Smooth muscle cell (in vitro differentiated cells): ENCODE results near the gene LRRFIP1. TPM values are rescaled to one million over a fixed set of nuclear protein-coding genes. Genes with fewer than 3 reads are reported as not detected.

Experiments
- DNase-seq: peaks from one replicate; lab custom pipeline; 2025; ENCODE audit not compliant: unreplicated experiment; lab: John Stamatoyannopoulos, UW
- H2AFZ ChIP-seq: fragments of 200-600 bp; sonication (generic); 2 replicates; pipeline ENCODE4 v1.6.0; 2016; ENCODE audit warnings: antibody characterized with exemption, low read depth, mild to moderate bottlenecking
- H3F3A ChIP-seq: fragments of 200-600 bp; sonication (generic); 2 replicates; pipeline ENCODE4 v1.6.0; 2017; ENCODE audit warnings: antibody characterized with exemption, low read depth
- H3K27ac ChIP-seq: fragments of 200-600 bp; sonication (generic); 2 replicates; pipeline ENCODE4 v1.5.1; 2016; ENCODE audit warnings: low read depth, mild to moderate bottlenecking
- H3K27me3 ChIP-seq: fragments of 200-600 bp; sonication (generic); 2 replicates; pipeline ENCODE4 v1.6.1; 2016; ENCODE audit warnings: low read depth, mild to moderate bottlenecking
- H3K36me3 ChIP-seq: fragments of 200-600 bp; sonication (generic); 2 replicates; pipeline ENCODE4 v1.5.1; 2016; ENCODE audit warnings: low read depth
- H3K4me1 ChIP-seq: fragments of 200-600 bp; sonication (generic); 2 replicates; pipeline ENCODE4 v1.5.1; 2016; ENCODE audit warnings: low read depth
- H3K4me2 ChIP-seq: fragments of 200-600 bp; sonication (generic); 2 replicates; pipeline ENCODE4 v1.6.0; 2016; ENCODE audit warnings: mild to moderate bottlenecking
- H3K4me3 ChIP-seq: fragments of 200-600 bp; sonication (generic); 2 replicates; pipeline ENCODE4 v1.5.1; 2016; ENCODE audit warnings: mild to moderate bottlenecking
- H3K79me2 ChIP-seq: fragments of 200-600 bp; sonication (generic); 2 replicates; pipeline ENCODE4 v1.6.0; 2016; ENCODE audit warnings: low read depth, mild to moderate bottlenecking
- H3K9ac ChIP-seq: fragments of 200-600 bp; sonication (generic); 2 replicates; pipeline ENCODE4 v1.6.0; 2016; ENCODE audit warnings: low read depth
- H3K9me3 ChIP-seq: fragments of 200-600 bp; sonication (generic); replicated peaks from 2 replicates; pipeline ENCODE4 v1.5.1; 2016; ENCODE audit warnings: low read depth
- H4K20me1 ChIP-seq: fragments of 200-600 bp; sonication (generic); 2 replicates; pipeline ENCODE4 v1.6.0; 2016; ENCODE audit warnings: low read depth
- CTCF ChIP-seq: fragments of 200-600 bp; sonication (generic); IDR thresholded peaks from 2 replicates; pipeline ENCODE4 v1.5.1; 2017; ENCODE audit warnings: borderline replicate concordance, mild to moderate bottlenecking, antibody characterized with exemption; ENCODE audit not compliant: insufficient read depth, poor library complexity, severe bottlenecking
- WGBS: methylation state at CpG from one replicate; pipeline ENCODE4 v1.1.7; 2016; ENCODE audit warnings: low lambda C conversion rate; 5-methylcytosine and 5-hydroxymethylcytosine counted together
- polyA plus RNA-seq: library from polyadenylated mRNA; unstranded; fragments of >200 nt; fragmentation: Nextera tagmentation; extraction: Ambion mirVana; gene quantifications from 2 replicates; pipeline ENCODE4 v1.2.1, GENCODE V29; 2016
- total RNA-seq: library from RNA; depleted of rRNA; stranded (reverse); fragments of >200 nt; gene quantifications from 2 replicates; pipeline ENCODE4 v1.2.3, GENCODE V29; 2014

The LRRFIP1 gene
- total and polyA plus RNA-seq, 2 experiments from 2014 or later = 36.2 to 65.1 TPM

- no peak overlapping the region for H3K9ac ChIP-seq
- no peaks in the 10 kb centered on the region for H4K20me1 ChIP-seq
- DNase-seq = no peak
- no peaks in the 10 kb centered on the region for H3K27me3 ChIP-seq
- no peaks in the 10 kb centered on the region for H3K79me2 ChIP-seq
- no peaks in the 10 kb centered on the region for H3K36me3 ChIP-seq
- H3K4me3 ChIP-seq = no peak overlapping the region
- 85% methylated on average over 7 of the region's 7 CpGs for WGBS
- TF ChIP-seq CTCF = no peak
- no peak overlapping the region for H3K4me2 ChIP-seq
- H2AFZ ChIP-seq = no peak overlapping the region
- no peaks in the 10 kb centered on the region for H3K9me3 ChIP-seq
- H3F3A ChIP-seq = peaks cover 11% of the 10 kb centered on the region
- no peak overlapping the region for H3K27ac ChIP-seq
- peaks cover 26% of the 10 kb centered on the region for H3K4me1 ChIP-seq
Measured at GRCh38 chr2:237602409-237602808, 25.0 kb upstream of the LRRFIP1 start.

GRCh38 chr2:237603049-237603717 is 24.2 kb upstream of the LRRFIP1 start:
- Histone ChIP-seq H3K4me3 (peak overlapping the region; percentile 8), H3K27me3 (no peaks in the 10 kb centered on the region), H3K9ac (no peak overlapping the region), H3K79me2 (no peaks in the 10 kb centered on the region), H4K20me1 (no peaks in the 10 kb centered on the region), H3K27ac (peak overlapping the region; percentile 42), H3K36me3 (no peaks in the 10 kb centered on the region), H3K4me2 (peak overlapping the region; percentile 80), H2AFZ (peak overlapping the region; percentile 92), H3F3A (peaks cover 11% of the 10 kb centered on the region), H3K9me3 (no peaks in the 10 kb centered on the region), H3K4me1 (peaks cover 26% of the 10 kb centered on the region)
- 89% methylated on average over 13 of the region's 13 CpGs for WGBS
- no peak for TF ChIP-seq CTCF
- DNase-seq = no peak

GRCh38 chr2:237603718-237604362 is 23.5 kb upstream of the LRRFIP1 start:
- peak overlapping the region; percentile 42 for H3K27ac ChIP-seq
- no peaks in the 10 kb centered on the region for H3K27me3 ChIP-seq
- no peaks in the 10 kb centered on the region for H3K79me2 ChIP-seq
- 22% methylated on average over 15 of the region's 15 CpGs for WGBS
- H3K4me2 ChIP-seq = peak overlapping the region; percentile 80
- no peak for DNase-seq
- TF ChIP-seq CTCF = no peak
- no peak overlapping the region for H3K9ac ChIP-seq
- no peaks in the 10 kb centered on the region for H3K9me3 ChIP-seq
- no peaks in the 10 kb centered on the region for H4K20me1 ChIP-seq
- H2AFZ ChIP-seq = peak overlapping the region; percentile 92
- H3K4me3 ChIP-seq = peak overlapping the region; percentile 8
- H3F3A ChIP-seq = peaks cover 7% of the 10 kb centered on the region
- H3K36me3 ChIP-seq = no peaks in the 10 kb centered on the region
- H3K4me1 ChIP-seq = peaks cover 26% of the 10 kb centered on the region
